ENCODE data around the gene LBX2.
"Not testable (repeated sequence)": the region's sequence is repeated elsewhere in the genome, so short reads cannot be mapped to it uniquely, and the experiment has no call there.

Gene LBX2

DNA sequence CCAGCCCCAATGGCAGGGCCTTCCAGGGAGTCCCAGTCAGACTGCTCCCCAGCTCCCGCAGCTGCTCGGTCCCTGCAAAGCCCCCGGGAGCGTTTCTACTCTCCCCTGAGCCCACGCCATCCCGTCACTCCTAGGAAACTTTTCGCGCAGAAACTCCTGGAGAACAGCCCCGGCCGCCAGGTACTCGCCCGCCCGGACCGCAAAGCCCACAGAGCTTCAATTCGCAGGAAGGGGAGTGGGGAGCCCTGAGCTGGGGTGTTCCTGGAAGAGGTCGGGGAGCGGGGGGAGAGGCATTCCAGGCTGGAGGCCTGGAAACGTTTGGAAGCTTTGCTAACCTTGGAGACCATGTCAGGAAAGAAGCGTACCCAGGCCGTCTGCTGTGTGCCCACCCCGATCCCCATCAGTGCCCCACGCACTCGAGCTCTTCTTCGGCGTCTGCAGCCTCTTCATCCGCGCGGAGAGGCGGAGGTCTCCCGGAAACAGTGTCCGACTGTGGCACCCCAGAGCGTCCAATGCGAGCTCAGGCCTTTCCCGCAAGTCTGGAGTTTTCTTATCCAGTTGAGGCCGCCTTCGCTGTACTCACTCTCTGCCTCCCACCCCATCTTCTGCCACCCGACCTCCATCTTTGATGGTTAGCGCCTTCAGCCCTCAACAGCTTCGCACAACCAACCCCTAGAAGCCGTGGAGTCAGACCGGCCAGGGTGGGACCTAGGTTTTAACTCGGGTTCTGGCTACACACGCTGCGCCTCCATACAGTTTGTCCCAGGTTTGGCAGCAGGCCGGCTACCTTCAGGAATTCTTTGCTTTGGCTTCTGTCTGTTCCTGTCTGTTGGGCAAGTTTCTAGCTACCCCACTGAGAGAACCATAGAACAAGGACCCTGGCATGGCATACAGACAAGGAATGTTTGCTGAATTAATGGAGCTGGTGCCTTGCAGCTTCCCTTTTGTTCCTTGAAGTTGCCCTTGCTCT, 4.4 kb upstream of the LBX2 start:
- no peak for DNase-seq

DNA sequence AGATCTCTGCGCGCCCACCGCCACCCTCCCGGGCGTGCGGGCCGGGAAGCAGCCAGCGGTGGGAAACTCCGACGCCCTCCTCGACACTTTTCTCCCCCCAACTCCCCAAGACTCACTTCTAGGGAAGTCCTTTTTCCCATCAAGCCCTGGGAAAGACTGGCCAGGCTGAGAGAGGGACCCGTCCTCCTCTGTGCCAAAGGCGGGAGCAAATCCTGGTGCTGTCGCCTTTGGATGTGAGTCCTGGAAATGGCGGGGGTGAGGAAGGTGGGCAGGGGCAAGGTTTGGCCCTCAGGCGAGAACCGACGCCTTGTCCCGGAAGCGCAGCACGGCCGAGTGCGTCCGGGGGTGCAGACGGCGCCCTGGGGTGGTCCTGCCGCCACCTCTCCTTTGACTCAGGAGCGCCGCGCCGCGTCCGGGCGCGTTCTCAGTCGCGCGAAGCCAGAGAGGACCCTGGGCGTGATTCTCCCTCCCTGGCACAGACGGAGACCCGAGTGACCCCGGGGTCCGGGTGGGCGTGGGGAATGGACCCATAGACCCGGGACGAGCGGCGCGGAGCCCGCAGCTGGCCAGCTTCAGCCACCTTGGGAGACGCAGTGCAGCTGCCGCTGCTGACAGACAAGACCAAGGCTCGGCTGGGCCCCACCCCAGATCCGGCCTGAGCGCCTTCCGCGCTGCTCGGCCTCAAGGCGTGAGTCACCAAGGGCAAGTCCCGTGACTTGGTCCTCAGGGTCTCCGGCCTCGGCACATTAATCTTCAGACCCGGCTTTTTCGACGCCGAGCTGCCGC, 3.5 kb upstream of the LBX2 start:
- DNase-seq, result peak; percentile 42

DNA sequence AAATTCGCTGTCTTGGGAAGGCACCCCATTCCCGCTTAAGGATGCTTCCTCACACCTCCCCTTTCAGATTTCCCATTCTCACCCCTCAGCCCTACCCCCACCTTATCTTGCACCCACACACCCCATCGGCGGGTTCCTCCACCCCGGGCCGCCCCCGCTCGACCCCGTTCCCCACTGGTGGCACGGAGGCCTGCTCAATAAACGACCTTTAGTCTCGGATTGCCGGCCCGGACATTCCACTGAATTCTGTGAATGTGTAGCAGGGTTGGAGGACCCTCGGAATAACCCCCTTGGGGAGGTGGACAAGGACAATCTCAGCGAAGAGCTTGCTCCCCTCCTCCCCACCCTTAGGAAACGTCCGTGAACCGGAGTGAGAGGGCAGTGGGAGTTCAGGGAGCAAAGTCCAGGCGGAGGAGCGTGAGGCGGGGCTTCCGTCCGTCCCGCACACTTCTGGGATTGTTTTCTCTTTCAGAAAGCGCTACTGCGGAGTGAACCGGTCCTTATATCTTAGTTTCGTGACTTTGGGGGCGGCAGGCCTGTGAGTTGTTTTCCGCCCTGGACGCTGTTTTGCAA, 2.8 kb upstream of the LBX2 start:
- no peak for DNase-seq

DNA sequence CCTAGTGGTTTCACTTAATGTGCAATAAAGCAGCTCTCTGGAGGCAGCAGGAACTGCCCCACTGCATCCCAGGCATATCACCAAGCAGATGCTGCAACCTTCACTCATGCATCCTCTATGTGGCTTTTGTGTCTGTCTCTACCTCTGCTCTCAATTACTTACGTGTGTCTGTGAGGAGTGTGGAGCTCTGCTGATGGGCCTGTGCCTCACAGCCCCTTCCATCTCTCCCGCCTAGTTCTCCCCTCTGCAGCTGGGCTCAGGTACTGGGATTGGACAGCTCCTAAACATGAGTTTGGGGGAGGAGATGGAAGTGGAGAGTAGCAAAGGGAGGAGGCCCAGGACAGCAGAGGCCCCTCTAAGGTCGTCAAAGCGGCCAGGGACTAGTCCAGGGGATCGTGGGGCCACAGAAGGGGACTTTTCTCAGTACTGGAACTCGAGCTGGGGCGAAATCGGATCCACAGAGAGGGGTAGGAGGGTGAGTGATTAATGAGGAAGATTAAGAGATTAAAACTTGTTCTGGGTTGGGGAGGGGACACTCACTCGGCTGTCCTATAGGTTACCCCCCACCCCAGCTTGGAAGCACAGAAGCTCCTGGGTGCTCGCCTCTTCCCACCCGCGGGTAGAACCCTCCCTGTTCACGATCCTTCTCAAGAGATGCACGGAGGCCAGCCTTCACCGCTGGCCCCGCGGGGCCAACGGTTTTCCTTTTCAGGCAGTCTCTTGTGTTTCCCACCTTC, 2.1 kb upstream of the LBX2 start:
- no peak for DNase-seq

DNA sequence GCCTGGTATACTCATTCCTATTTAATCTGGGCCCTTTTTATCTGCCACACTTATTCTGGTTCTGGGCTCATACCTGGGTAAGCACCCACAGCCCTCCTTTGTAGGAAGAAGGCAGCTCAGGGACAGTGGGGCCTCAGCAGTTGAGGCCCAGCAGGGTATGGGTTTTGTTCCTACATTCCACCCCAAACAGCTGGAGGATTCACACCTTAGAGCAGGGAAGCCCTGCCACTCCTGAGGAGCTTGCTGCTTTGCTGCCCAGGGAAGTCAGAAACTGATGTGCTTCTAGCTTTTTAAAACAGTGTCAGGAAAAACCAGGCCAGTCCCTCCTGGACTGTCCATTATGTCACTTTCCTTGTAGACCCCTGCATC, 1.2 kb upstream of the LBX2 start:
- DNase-seq, result no peak

DNA sequence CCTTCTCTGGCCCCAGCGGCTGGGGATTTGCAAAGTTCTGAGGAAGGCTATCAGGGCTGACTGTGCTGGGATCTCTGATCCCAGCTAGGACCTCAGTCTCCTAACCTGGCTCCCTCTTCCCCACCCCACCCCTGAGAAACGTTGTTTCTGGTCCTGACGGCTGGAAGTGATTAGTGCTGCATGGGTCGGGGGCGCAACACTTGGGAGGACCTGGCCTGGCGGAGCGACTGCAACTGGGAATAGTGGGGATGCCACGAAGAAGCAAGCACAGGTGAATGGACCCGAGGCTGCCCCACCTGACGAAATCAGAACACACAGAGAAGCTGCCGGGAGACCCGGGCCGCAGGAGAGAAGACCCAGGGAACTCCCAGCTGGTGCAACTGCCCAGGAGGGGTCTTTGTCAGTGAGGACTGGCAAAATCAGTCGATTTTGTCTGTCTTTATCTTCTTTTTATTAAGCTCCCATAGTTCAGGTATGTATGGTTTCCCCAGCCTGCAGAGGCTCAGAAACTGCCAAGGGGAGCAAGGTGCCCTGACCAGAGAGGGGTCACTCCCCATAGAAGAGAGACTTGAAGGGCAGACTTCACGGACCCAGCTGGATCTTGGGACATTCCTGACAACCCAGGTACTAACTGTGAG, 656 bp upstream of the LBX2 start:
- no peak for DNase-seq

DNA sequence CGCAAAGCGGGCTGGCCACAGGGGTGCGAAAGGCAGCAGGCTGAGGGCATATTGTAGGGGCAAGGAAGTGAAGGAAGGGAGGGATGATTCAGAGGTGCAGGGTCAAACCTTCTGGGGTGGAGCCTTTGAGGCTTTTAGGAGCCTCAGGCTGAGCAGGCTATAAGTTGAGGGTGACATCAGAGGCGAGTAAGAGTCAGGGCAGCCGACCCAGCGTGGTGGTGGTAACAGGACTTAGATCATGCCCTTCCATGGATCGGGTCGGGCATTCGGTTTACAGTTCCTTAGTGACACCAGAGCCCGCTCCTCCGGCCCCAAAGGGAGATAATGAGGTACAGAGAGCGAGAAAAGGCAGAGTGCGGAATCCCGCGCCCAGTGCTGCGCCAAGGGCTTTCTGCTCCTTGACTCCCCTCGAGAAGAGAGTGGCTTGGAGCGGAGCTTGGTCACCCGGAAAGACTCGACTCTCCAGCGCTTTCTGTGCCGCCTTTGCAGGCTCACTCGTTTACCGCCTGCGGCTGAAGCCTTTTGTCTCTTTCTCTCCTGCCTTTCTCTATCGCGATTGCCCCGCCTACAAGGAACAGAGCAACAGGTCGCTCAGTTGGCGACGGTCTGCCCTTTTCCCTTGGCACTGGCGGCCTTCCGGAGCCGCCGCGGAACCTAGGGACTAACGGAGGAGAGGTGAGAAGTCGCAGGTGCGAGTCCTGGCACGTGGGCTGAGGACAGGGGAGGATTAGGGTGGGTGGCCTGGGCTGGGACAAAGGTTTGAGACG, 720 bp downstream of the LBX2 start:
- DNase-seq, result peak; percentile 23

DNA sequence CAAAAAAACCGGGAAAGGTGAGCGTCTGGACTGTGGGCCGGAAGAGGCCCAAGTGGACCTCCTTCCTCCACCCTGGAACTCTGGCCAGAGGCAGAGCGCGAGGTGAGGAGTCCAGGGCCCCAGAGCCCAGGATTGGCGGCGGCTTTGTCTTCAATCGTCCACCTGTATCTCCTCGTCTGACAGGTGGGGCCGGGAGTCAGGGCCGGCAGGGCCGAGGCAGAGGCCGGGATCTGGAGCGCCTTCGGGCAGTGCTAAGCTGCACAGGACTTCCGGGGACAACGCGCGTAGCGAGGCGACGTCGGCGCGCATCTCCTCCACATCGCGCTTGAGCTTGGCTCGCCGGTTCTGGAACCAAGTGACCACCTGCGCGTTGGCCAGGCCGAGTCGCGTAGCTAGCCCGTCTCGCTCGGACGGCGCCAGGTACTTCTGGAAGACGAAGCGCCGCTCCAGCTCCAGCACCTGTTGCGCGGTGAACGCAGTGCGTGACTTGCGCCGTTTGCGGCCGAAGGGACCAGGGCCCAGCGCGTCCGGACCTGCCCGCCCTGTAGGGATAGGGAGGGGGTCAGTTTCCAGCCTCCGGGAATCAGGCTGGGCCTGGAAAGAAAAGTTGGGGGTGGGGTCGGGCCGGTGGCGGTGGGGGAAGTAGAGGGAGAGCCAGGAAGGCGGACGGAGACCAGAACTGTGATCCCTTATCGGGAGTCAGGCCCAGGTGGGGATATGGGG, 1.5 kb downstream of the LBX2 start:
- peak; percentile 25 for DNase-seq

DNA sequence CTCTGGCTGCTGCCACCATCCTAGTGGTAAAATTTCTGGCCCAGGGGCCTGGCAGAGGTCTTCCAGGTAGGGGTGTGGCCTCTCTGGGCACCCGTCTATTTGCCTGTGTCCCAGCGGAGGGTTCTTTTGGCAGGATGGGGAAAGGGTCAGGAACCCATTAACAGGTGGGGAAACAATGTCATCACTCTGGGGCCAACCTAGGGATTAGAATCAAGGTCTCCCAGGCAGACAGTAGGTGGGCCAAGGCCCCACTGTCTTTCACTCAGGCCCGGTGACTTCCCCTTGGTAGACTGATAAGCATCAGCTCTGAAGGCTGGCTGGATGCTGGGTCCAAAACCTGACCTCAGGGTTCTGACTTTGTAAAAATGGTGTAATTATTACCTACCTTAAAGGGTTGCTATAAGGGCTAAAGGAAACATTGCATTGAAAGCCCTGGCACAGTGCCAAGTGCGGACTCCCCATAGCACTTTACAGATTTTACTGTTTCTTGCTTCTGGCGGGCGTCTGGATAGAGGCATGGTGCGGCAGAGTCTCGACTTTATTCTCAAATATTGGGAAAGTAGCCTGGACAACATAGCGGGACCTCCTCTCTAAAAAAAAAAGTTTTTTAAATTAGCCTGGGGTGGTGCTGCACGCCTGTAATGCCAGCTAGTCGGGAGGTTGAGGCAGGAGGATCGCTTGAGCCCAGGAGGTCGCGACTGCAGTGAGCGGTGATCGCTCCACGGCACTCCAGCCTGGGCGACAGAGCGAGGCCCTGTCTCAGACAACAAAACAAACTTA, 2.2 kb downstream of the LBX2 start:
- no peak for DNase-seq

DNA sequence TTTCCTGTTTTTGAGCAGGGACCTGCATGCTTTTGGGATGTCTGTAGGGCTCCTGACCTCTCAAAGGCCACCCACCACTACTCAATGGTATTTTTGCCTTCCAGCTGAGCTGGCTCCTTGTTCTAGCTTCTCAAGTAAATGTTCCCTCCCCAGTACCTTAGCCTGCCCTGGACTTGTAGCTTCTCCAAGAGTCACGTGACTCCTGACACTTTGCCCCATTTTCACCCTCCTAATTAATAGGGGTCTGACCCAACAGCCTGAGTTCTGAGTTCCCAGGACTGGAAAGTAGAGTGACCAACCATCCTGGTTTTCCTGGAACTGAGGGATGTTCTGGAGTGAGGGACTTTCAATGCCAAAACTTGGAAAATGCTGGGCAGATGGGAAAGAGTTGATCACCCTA, 4.0 kb downstream of the LBX2 start:
- no peak for DNase-seq

DNA sequence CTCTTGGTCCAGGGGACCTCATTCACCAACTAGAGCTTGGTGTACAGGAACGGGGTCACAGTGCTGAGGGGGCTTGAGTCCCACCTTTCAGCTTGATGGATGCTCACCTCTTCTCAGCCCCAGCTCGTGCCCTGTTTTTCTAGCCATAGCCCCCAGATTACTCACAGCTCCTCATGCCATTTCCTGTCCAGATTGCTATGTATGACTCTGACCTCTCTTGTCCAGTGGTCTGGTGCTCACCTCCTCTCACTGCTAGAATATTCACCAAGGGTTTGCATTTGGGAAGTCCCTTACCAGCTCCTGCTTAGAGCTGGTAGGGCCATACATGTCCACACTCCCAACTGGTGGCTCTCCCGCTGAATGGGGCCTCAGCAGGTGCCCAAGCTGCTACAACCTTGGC, 5.9 kb downstream of the LBX2 start:
- no peak for DNase-seq

DNA sequence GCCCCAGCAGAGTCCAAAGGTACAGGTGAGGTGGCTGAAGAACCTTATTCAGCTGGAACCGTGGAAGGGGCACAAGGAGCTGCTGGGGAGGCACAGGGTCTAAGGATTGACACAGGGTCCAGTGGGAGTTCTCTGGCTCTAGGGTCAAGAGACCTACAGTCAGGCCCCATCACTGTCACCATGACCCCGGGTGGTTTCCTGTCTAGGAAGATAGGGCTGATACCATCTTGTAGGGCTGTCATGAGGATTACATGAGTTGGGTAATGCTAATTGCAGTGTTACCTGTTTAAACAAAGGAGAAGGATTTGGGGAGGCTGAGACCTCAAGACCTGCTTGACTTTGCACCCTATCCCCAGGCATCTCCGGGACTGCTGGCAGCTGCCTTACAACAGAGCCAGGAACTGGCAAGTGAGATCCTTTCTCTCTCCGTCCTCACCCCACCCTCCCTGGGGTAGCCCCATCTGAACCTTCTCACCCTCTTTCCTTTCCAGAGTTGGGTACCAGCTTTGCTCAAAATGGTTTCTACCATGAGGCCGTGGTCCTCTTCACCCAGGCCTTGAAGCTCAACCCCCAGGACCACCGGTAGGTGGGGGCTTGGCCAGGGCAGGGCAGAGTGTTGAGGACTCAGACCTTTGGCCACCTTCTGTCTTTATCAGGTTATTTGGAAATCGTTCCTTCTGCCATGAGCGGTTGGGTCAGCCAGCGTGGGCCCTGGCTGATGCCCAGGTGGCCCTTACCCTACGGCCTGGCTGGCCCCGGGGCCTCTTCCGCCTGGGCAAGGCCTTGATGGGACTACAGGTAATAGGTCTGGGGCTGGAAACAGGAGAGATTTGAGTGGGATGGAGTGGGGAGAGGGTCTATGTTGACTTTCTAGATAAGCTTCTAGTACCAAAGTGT, 7.5 kb downstream of the LBX2 start:
- DNase-seq, result no peak

DNA sequence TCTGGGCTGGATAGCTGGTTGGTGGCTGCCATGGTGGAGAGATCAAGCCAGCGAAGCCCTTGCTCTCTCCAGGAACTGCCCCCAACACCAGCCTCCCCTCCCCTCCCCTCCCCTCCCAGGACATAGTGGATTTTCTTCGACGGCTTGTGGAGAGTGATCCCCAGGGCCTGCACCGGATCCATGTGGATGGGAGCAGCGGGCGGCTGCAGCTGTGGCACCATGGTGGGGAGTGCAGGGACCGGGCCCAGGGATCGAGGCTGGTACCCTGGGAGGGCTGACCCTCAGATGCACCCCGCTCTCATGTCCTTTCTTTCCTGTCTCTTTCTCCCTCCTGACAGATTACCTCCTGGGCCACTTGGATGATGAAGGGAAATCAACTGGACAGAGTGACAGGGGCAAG, 9.5 kb downstream of the LBX2 start:
- no peak for DNase-seq

DNA sequence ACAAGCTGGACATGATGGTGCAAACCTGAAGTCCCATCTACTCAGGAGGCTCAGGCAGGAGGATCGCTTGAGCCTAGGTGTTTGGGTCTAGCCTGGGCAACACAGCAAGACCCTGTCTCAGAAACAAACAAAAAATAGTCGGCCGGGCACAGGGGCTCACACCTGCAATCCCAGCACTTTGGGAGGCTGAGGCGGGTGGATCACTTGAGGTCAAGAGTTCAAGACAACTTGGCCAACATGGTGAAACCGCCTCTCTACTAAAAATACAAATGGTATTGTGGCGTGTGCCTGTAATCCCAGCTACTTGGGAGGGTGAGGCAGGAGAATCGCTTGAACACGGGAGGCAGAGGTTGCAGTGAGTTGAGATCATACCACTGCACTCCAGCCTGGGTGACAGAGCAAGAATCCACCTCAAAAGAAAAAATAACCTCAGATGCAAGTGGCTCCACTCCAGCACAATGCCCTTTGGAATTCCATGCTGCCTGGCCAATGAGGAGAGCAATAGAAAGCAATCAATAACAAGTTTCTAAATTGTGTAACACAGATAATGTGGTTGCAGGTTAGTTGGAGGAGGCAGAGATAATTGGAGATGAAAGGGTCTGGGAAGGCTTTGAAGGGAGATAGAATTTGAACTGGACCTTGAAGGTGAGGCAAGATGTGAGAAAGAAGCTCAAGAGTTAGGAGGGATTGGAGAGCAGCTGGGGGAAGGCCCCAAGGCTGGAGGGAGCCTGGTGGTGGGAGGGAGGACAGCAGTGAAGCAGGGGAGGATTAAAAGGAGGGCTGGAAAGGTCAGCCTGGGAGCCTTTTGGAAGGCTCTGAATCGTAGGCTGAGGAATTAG, 10.5 kb downstream of the LBX2 start:
- no peak for DNase-seq

DNA sequence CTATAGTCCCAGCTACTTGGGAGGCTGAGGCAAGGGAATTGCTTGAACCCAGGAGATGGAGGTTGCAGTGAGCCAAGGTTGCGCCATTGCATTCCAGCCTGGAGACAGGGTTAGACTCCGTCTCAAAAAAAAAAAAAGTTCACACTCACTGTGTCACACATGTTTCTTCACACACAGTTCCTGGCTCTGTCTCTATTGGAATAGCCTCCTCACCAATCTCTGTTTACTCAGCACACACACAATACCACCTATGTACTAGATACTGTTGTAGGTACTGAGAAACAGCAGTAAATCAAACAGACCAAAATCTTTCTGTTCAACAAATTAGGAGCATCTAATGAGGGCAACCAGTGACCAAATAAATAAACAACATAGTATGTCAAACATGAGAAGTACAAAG, 13.3 kb downstream of the LBX2 start:
- no peak for DNase-seq

DNA sequence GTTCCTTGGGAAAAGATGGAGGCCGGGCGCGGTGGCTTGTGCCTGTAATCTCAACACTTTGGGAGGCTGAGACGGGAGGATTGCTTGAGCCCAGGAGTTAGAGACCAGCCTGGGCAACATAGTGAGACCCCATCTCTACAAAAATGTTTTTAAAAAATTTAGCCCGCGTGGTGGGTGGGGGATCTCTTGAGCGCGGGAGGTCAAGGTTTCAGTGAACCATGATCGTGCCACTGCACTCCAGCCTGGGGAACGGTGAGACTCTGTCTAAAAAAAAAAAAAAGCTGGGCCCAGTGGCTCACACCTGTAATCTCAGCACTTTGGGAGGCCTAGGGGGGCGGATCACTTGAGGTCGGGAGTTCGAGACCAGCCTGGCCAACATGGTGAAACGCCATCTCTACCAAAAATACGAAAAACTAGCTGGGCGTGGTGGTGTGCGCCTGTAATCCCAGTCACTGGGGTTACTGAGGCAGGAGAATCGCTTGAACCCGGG, 15.7 kb downstream of the LBX2 start:
- not testable (repeated sequence) for DNase-seq

DNA sequence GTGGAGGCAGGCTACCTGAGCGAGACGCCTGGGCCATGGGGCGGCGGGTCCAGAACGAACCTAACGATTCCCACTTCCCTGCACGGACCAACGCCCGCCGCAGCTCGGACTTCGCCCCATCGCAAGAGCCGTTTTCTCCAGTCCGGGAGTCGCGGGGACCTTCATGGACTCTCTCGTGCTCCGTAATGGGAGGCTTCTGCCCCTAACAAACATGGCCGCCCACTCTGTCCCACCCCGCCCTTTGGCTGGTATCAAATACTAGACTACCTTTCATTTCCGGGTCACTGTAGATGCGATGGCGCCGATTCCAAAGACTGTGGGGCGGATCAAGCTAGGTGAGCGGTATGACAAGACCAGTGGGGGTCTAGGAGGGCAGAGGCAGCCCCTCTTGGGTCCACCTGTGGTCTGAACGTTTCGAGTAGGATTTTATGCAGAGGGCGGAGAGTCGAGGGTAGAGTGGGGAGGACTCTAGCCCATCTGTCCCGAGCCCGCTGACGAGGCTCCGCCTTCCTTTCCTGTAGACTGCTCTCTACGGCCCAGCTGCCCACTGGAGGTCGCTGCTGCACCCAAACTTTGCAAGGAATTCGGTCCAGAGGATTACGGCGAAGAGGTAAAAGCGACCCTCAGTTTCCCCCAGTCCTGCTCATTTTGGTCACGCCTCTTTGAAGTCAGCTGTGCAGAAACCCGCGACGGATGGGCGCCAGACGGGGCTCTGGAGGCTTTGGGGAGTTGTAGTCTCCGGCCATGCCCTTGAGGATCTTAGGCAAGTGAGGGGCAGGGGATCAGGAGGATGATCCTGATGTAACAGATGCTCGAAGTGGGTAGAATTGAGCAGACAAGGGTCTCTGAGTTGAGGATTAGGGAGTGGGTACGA, 16.4 kb downstream of the LBX2 start, which contains the start of the genes CCDC142 and TTC31:
Gene CCDC142, minus strand, starts transcription at position 198 of the 874 bp plus-strand sequence. Its CDS starts 161 bp downstream, at position 37.
Gene TTC31, plus strand, starts transcription at position 281 of the 874 bp plus-strand sequence. Its CDS starts 15 bp downstream, at position 296.
- peak; percentile 95 for DNase-seq

Data from CD4-positive, alpha-beta T cell treated with Interleukin-10 for 1 hour (primary cell).